HepG2 (cell line): Measurements from ENCODE around the gene PRKCD.

ENCODE experiments used
- ZNF282 ChIP-seq: fragments of 450-650 bp; IDR thresholded peaks from 2 replicates; pipeline ENCODE4 v1.6.1; 2018; ENCODE audit not compliant: partially characterized antibody
- ZNF850 ChIP-seq: sonication (generic); formaldehyde crosslinking; conservative IDR thresholded peaks from 2 replicates; pipeline ENCODE4 v1.9.0; 2021; ENCODE audit warnings: mild to moderate bottlenecking, missing genetic modification reagents

DNA sequence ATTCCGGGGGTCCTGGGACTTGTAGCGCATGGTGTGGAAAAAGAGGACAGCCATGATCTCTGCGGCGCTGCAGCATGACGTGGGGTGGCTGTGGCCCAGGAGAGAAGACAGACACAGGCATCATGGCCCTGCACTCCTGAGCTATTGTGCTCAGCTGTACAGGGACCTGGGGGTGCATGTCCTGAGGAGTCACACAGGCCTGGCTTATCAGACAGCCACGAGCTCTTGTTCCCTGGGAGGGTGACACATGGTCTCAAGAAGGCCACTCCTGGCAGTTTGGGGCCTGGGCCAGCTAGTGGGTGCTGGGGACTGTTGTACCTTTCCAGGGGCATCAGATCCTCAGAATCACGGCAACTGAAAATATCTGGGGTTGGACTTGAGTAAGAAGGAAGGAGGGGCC, 81.1 kb downstream of the PRKCD start:
- TF ChIP-seq ZNF850 (CRISPR knock-in tag): no peak
- no peak for TF ChIP-seq ZNF282
